Measurements from ENCODE around the gene PDSS2. TPM values are rescaled to one million over a fixed set of nuclear protein-coding genes. Genes with fewer than 3 reads are reported as not detected.
A peak's percentile ranks its signal among the peaks of the same experiment; 100 is the strongest.

The PDSS2 gene
- total and polyA plus RNA-seq, 12 donors: 6.4 to 39.8 (median 27.6) TPM

DNA sequence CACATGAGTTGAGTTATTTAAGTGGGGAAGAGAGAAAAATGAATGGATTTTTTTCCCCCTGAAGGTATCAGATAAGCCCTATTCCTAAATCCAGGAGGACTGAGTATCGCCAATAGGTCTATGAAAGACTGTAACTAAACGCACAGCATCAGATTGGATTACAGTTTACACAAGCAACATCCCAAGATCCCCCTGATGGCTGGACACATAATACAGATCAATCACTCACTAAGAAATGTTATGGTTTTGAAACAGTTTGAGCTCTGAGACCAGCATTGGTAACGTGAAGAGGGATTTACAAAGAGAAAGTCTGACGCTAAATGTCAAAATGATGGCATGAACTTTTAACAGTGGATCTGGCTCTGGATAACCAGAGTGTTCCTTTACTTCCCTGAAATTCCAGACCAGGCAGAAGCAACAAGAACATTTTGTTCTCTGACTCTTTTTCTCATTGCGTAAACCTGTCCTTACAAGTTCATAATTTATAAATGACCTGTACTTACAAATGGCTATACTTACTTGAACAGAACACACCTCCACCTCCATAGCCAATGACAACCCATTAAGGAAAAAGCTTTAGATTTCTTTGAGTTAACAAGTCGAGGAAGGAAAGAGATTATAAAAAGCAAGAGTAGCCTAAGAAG lies 212.3 kb downstream of the PDSS2 start:
- peak overlapping the region in 4 of 5 donors; percentile 44 to 67 (median 56) for H3K27ac ChIP-seq
- no peak for TF ChIP-seq CTCF (IDR thresholded peaks at IDR 0.05)
- no peak for TF ChIP-seq POLR2A (IDR thresholded peaks at IDR 0.05)
- 53 to 72% (median 59%) methylated on average over 6 of the region's 6 CpGs for WGBS, 4 donors

DNA sequence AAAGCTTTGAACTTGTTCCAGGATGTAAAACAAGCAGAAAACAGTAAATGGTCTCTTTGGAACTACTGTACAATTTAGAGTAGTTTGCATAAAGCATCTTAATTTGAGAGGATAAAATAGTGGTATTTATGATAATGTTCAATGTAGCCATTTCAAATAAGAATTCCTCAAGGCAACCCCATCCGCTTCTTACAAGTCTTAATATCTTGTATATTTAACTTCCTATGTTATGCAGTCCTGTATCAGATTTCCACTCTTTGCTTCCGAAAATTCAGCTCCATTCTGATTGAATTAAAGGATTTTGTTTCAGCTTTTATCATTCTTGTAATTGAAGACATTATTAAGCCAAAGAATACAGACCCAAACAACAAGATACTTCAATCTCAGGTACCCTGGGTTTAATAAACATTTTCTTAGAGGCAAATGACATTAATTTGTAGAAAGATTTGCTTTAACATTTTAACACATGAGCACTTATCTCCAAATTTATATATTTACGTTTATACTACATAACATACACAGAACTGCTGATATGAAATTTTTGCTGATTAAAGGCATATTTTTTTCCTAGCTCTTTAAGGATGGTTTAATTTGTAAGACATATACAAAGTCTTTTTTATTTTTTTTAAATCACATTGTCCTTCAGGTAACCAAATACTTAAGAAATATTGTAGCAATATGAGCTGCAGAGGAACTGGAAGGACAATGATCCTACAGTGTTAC lies 213.0 kb downstream of the PDSS2 start:
- Histone ChIP-seq H3K4me3 (no peak overlapping the region), H3K27ac (peak overlapping the region; percentile 32 to 67 (median 56)), H3K36me3 (replicated peaks in 1 of 2) (no peaks in the 10 kb centered on the region), H3K4me1 (replicated peaks in 1 of 2) (peaks cover 15 to 29% of the 10 kb centered on the region in 2 donors), H3K27me3 (no peaks in the 10 kb centered on the region), H3K9me3 (replicated peaks in 1 of 3) (no peaks in the 10 kb centered on the region)
- no peak for TF ChIP-seq POLR2A (IDR thresholded peaks at IDR 0.05)
- no peak for TF ChIP-seq CTCF (IDR thresholded peaks at IDR 0.05)
- 55 to 66% (median 61%) methylated on average over 3 of the region's 3 CpGs for WGBS, 4 donors
- no peak for DNase-seq
- intact Hi-C loops (cut with DNase I): no loop called here

More for the DNA sequence above, 212.3 kb downstream of the PDSS2 start:
- H3K4me3 ChIP-seq: no peak overlapping the region
- H3K27me3 ChIP-seq: no peaks in the 10 kb centered on the region
- intact Hi-C loops (cut with DNase I): no loop called here
- H3K4me1 ChIP-seq (replicated peaks in 1 of 2): peaks cover 13 to 29% of the 10 kb centered on the region in 2 donors
- no peaks in the 10 kb centered on the region for H3K36me3 ChIP-seq (replicated peaks in 1 of 2)
- DNase-seq: no peak
- H3K9me3 ChIP-seq (replicated peaks in 1 of 3): no peaks in the 10 kb centered on the region

GRCh38 chr6:107244742-107245480 lies 214.5 kb downstream of the PDSS2 start:
- intact Hi-C loops (cut with DNase I): no loop called here
- 45 to 64% (median 54%) methylated on average over 4 of the region's 4 CpGs for WGBS, 4 donors
- H3K36me3 ChIP-seq (replicated peaks in 1 of 2): no peaks in the 10 kb centered on the region
- peak in 2 of 7 donors; percentile 16 to 20 for DNase-seq
- H3K27ac ChIP-seq: peak overlapping the region in 3 of 5 donors; percentile 9 to 39 (median 29)
- H3K4me1 ChIP-seq (replicated peaks in 1 of 2): peaks cover 15 to 25% of the 10 kb centered on the region in 2 donors
- no peak for TF ChIP-seq CTCF (IDR thresholded peaks at IDR 0.05)
- TF ChIP-seq POLR2A (IDR thresholded peaks at IDR 0.05): peak in 1 of 2 donors; percentile 22
- H3K9me3 ChIP-seq (replicated peaks in 1 of 3): no peaks in the 10 kb centered on the region
- H3K4me3 ChIP-seq: no peak overlapping the region
- H3K27me3 ChIP-seq: no peaks in the 10 kb centered on the region

DNA sequence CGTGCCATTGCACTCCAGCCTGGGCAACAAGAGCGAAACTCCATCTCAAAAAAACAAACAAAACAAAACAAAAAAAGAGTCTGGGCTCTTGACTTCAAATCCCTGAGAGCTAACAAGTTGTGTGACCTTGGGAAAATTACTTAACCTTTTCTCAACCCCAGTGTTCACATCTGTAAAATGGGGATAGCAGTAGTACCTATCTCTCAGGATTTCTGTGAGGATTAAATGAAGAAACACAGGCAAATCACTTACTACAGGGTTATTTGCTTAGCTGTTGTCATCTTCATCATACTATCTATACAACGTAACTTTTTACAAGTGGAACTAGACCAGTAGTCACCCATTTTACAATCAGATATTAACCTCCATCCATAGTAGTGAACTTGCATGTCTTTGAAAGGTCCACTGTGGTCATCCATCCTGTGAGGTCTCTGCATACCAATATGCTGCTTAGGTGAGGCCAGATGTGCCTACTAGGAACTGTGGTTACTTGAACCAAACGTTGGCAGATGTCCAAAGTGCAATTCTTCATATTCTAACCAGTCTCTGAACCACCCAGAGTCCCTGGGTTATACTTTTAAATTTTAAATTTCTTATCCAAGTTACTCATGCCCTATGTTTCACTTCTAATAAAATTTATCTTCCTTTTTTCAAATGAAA lies 215.2 kb downstream of the PDSS2 start:
- no peak for TF ChIP-seq CTCF (IDR thresholded peaks at IDR 0.05)
- no peak for TF ChIP-seq POLR2A (IDR thresholded peaks at IDR 0.05)
- intact Hi-C loops (cut with DNase I): no loop called here
- H3K36me3 ChIP-seq (replicated peaks in 1 of 2): no peaks in the 10 kb centered on the region
- no peak overlapping the region for H3K27ac ChIP-seq
- peaks cover 15 to 25% of the 10 kb centered on the region in 2 donors for H3K4me1 ChIP-seq (replicated peaks in 1 of 2)
- no peaks in the 10 kb centered on the region for H3K9me3 ChIP-seq (replicated peaks in 1 of 3)
- no peak for DNase-seq
- no peaks in the 10 kb centered on the region for H3K27me3 ChIP-seq
- no peak overlapping the region for H3K4me3 ChIP-seq
- 78 to 80% (median 79%) methylated on average over 4 of the region's 4 CpGs for WGBS, 4 donors
